Keratinocyte (primary cell): ENCODE measurements around the gene LIN52. TPM values are rescaled to one million over a fixed set of nuclear protein-coding genes. Genes with fewer than 3 reads are reported as not detected.

ENCODE experiments used
- DNase-seq: peaks from one replicate; pipeline ENCODE4 v3.0.0-alpha.2; 2011; ENCODE audit warnings: low read depth, missing footprints, low spot score
- FAIRE-seq: peaks from 2 replicates; lab custom pipeline; 2011; peaks lifted over from hg19 to GRCh38; lab: Jason Lieb, UNC
- H2AFZ ChIP-seq: 2 replicates; pipeline ENCODE4 v1.6.0; 2012; ENCODE audit warnings: low read length, control low read depth, inconsistent platforms; ENCODE audit not compliant: control insufficient read depth
- H3K27ac ChIP-seq: 2 replicates; pipeline ENCODE4 v1.5.1; 2011; ENCODE audit warnings: low read length; ENCODE audit not compliant: control insufficient read depth, insufficient read depth
- H3K27me3 ChIP-seq: 3 replicates; pipeline ENCODE4 v1.6.0; 2011; ENCODE audit warnings: low read length; ENCODE audit not compliant: control insufficient read depth, insufficient read depth; ENCODE audit errors: extremely low read depth
- H3K36me3 ChIP-seq, 2 experiments: 2 replicates in 1 of 2; 3 replicates in 1 of 2; pipeline ENCODE4 v1.5.1; 2011; ENCODE audit warnings: low read length in 2 of 2, mild to moderate bottlenecking in 1 of 2; ENCODE audit not compliant: control insufficient read depth in 2 of 2, insufficient read depth in 2 of 2; ENCODE audit errors: extremely low read depth in 1 of 2
- H3K4me1 ChIP-seq: 3 replicates; pipeline ENCODE4 v1.5.1; 2011; ENCODE audit warnings: low read length; ENCODE audit not compliant: control insufficient read depth, insufficient read depth; ENCODE audit errors: extremely low read depth
- H3K4me2 ChIP-seq: 3 replicates; pipeline ENCODE4 v1.6.0; 2011; ENCODE audit warnings: low read depth, low read length; ENCODE audit not compliant: control insufficient read depth, insufficient read depth; ENCODE audit errors: extremely low read depth
- H3K4me3 ChIP-seq, 3 experiments: fragments of 200-600 bp in 1 of 3; sonication (generic) in 1 of 3; 2 replicates in 2 of 3; 3 replicates in 1 of 3; pipeline ENCODE4 v1.5.1; 2011 to 2016; ENCODE audit warnings: low read length in 3 of 3, mild to moderate bottlenecking in 3 of 3, control low read depth in 2 of 3, inconsistent platforms in 1 of 3, low read depth in 1 of 3, mixed read lengths in 1 of 3, mixed run types in 1 of 3, moderate library complexity in 1 of 3; ENCODE audit not compliant: control insufficient read depth in 2 of 3, insufficient read depth in 2 of 3; ENCODE audit errors: extremely low read depth in 1 of 3
- H3K79me2 ChIP-seq: 2 replicates; pipeline ENCODE4 v1.6.0; 2012; ENCODE audit warnings: low read length; ENCODE audit not compliant: control insufficient read depth, insufficient read depth
- H3K9ac ChIP-seq: 3 replicates; pipeline ENCODE4 v1.6.0; 2011; ENCODE audit warnings: low read length; ENCODE audit not compliant: control insufficient read depth, insufficient read depth; ENCODE audit errors: extremely low read depth
- H3K9me1 ChIP-seq: 3 replicates; pipeline ENCODE4 v1.6.0; 2011; ENCODE audit warnings: low read length; ENCODE audit not compliant: control insufficient read depth, insufficient read depth; ENCODE audit errors: extremely low read depth
- H3K9me3 ChIP-seq: 2 replicates; pipeline ENCODE4 v1.5.1; 2012; ENCODE audit warnings: low read depth, low read length; ENCODE audit not compliant: control insufficient read depth
- H4K20me1 ChIP-seq: 3 replicates; pipeline ENCODE4 v1.6.0; 2011; ENCODE audit warnings: low read length; ENCODE audit not compliant: control insufficient read depth, insufficient read depth; ENCODE audit errors: extremely low read depth
- CTCF ChIP-seq, 3 experiments: IDR thresholded peaks in 1 of 3; conservative IDR thresholded peaks in 1 of 3; optimal IDR thresholded peaks in 1 of 3; 2 replicates in 2 of 3; 3 replicates in 1 of 3; pipeline versions ENCODE3 to v1.5.1; 2011; ENCODE audit warnings: low read length in 3 of 3, mild to moderate bottlenecking in 3 of 3, moderate library complexity in 2 of 3, control low read depth in 1 of 3, inconsistent platforms in 1 of 3; ENCODE audit not compliant: insufficient read depth in 2 of 3; ENCODE audit errors: extremely low read depth in 1 of 3
- EZH2 ChIP-seq: IDR thresholded peaks from one replicate; pipeline ENCODE4 v1.6.1; 2012; ENCODE audit warnings: inconsistent platforms, mild to moderate bottlenecking, low read length, moderate library complexity
- dilution Hi-C: fragments of 300-500 bp; cut with MboI; formaldehyde crosslinking; loops from one replicate; pipeline ENCODE4 v1.7.0; 2020; ENCODE audit warnings: low sequenced_read_pairs; ENCODE audit not compliant: extremely low pct_ligation_motif_present
- polyA plus RNA-seq, 5 experiments: library from polyadenylated mRNA; depleted of rRNA in 3 of 5; stranded (reverse) in 3 of 5; stranded (forward) in 1 of 5; unstranded in 1 of 5; fragments of >200 nt; gene quantifications; 1 replicate in 1 of 5; 2 replicates in 3 of 5; 3 replicates in 1 of 5; pipeline versions ENCODE4 v1.2.1 to v1.2.3, GENCODE V29; 2011 to 2012; ENCODE audit warnings: missing spikeins in 2 of 5, low read depth in 1 of 5, low replicate concordance in 1 of 5

LIN52 gene
- polyA plus RNA-seq, 1 donor (not counting 4 experiments of a cell fraction or from before 2014, with no cell fraction given) = 6.8 TPM

- FAIRE-seq = no peak
- dilution Hi-C loops = no loop called here
Measured at GRCh38 chr14:74238974-74239847, 154.5 kb downstream of the LIN52 start, which contains the start of gene VSX2. Gene VSX2, plus strand, starts transcription at chr14:74239449. Its CDS starts 113 bp downstream, at chr14:74239562.

GRCh38 chr14:74239848-74240793 is 155.4 kb downstream of the LIN52 start:
- DNase-seq (no peak), FAIRE-seq (no peak)
- Histone ChIP-seq H3K9me3 (no peaks in the 10 kb centered on the region), H4K20me1 (no peaks in the 10 kb centered on the region), H3K9ac (no peak overlapping the region), H3K79me2 (no peaks in the 10 kb centered on the region), H3K4me3 (peak overlapping the region in 1 of 3 experiments; percentile 13), H3K36me3 (no peaks in the 10 kb centered on the region), H3K4me2 (peak overlapping the region; percentile 16), H3K27me3 (peaks cover 81% of the 10 kb centered on the region), H3K4me1 (peaks cover 4% of the 10 kb centered on the region), H3K27ac (no peak overlapping the region), H3K9me1 (no peaks in the 10 kb centered on the region), H2AFZ (no peak overlapping the region)
- TF ChIP-seq EZH2 (peak; percentile 99), CTCF (optimal IDR thresholded peaks at IDR 0.05 in 1 of 3, IDR thresholded peaks at IDR 0.05 in 1 of 3, conservative IDR thresholded peaks at IDR 0.05 in 1 of 3; ENCODE audit: extremely low read depth in 1 of 3, insufficient read depth in 2 of 3, low read length in 3 of 3) (no peak)
- dilution Hi-C loops = no loop called here

More at GRCh38 chr14:74238974-74239847, 154.5 kb downstream of the LIN52 start, which contains the start of gene VSX2:
- Histone ChIP-seq H3K4me2 (no peak within 1 kb of the TSS), H4K20me1 (no peaks in the 10 kb centered on the region), H3K9me1 (no peaks in the 10 kb centered on the region), H3K9ac (no peak within 1 kb of the TSS), H3K9me3 (no peaks in the 10 kb centered on the region), H2AFZ (no peak within 1 kb of the TSS), H3K79me2 (no peaks in the 10 kb centered on the region), H3K27me3 (peaks cover 77% of the 10 kb centered on the region), H3K4me1 (peaks cover 4% of the 10 kb centered on the region), H3K27ac (no peak within 1 kb of the TSS), H3K4me3 (no peak within 1 kb of the TSS), H3K36me3 (no peaks in the 10 kb centered on the region)
- DNase-seq = no peak
- peak; percentile 62 for TF ChIP-seq EZH2
- no peak for TF ChIP-seq CTCF (optimal IDR thresholded peaks at IDR 0.05 in 1 of 3, IDR thresholded peaks at IDR 0.05 in 1 of 3, conservative IDR thresholded peaks at IDR 0.05 in 1 of 3; ENCODE audit: extremely low read depth in 1 of 3, insufficient read depth in 2 of 3, low read length in 3 of 3)
